Smooth muscle cell (in vitro differentiated cells): ENCODE data around the gene PROK1. TPM values are rescaled to one million over a fixed set of nuclear protein-coding genes. Genes with fewer than 3 reads are reported as not detected.

Source experiments
- DNase-seq: peaks from one replicate; lab custom pipeline; 2025; ENCODE audit not compliant: unreplicated experiment; lab: John Stamatoyannopoulos, UW
- H2AFZ ChIP-seq: fragments of 200-600 bp; sonication (generic); 2 replicates; pipeline ENCODE4 v1.6.0; 2016; ENCODE audit warnings: antibody characterized with exemption, low read depth, mild to moderate bottlenecking
- H3F3A ChIP-seq: fragments of 200-600 bp; sonication (generic); 2 replicates; pipeline ENCODE4 v1.6.0; 2017; ENCODE audit warnings: antibody characterized with exemption, low read depth
- H3K27ac ChIP-seq: fragments of 200-600 bp; sonication (generic); 2 replicates; pipeline ENCODE4 v1.5.1; 2016; ENCODE audit warnings: low read depth, mild to moderate bottlenecking
- H3K27me3 ChIP-seq: fragments of 200-600 bp; sonication (generic); 2 replicates; pipeline ENCODE4 v1.6.1; 2016; ENCODE audit warnings: low read depth, mild to moderate bottlenecking
- H3K36me3 ChIP-seq: fragments of 200-600 bp; sonication (generic); 2 replicates; pipeline ENCODE4 v1.5.1; 2016; ENCODE audit warnings: low read depth
- H3K4me1 ChIP-seq: fragments of 200-600 bp; sonication (generic); 2 replicates; pipeline ENCODE4 v1.5.1; 2016; ENCODE audit warnings: low read depth
- H3K4me2 ChIP-seq: fragments of 200-600 bp; sonication (generic); 2 replicates; pipeline ENCODE4 v1.6.0; 2016; ENCODE audit warnings: mild to moderate bottlenecking
- H3K4me3 ChIP-seq: fragments of 200-600 bp; sonication (generic); 2 replicates; pipeline ENCODE4 v1.5.1; 2016; ENCODE audit warnings: mild to moderate bottlenecking
- H3K79me2 ChIP-seq: fragments of 200-600 bp; sonication (generic); 2 replicates; pipeline ENCODE4 v1.6.0; 2016; ENCODE audit warnings: low read depth, mild to moderate bottlenecking
- H3K9ac ChIP-seq: fragments of 200-600 bp; sonication (generic); 2 replicates; pipeline ENCODE4 v1.6.0; 2016; ENCODE audit warnings: low read depth
- H3K9me3 ChIP-seq: fragments of 200-600 bp; sonication (generic); replicated peaks from 2 replicates; pipeline ENCODE4 v1.5.1; 2016; ENCODE audit warnings: low read depth
- H4K20me1 ChIP-seq: fragments of 200-600 bp; sonication (generic); 2 replicates; pipeline ENCODE4 v1.6.0; 2016; ENCODE audit warnings: low read depth
- WGBS: methylation state at CpG from one replicate; pipeline ENCODE4 v1.1.7; 2016; ENCODE audit warnings: low lambda C conversion rate; 5-methylcytosine and 5-hydroxymethylcytosine counted together
- polyA plus RNA-seq: library from polyadenylated mRNA; unstranded; fragments of >200 nt; fragmentation: Nextera tagmentation; extraction: Ambion mirVana; gene quantifications from 2 replicates; pipeline ENCODE4 v1.2.1, GENCODE V29; 2016
- total RNA-seq: library from RNA; depleted of rRNA; stranded (reverse); fragments of >200 nt; gene quantifications from 2 replicates; pipeline ENCODE4 v1.2.3, GENCODE V29; 2014
- TF ChIP-seq, protein P1 (sequence below): fragments of 200-600 bp; sonication (generic); IDR thresholded peaks from 2 replicates; pipeline ENCODE4 v1.5.1; 2017; ENCODE audit warnings: borderline replicate concordance, mild to moderate bottlenecking, antibody characterized with exemption; ENCODE audit not compliant: insufficient read depth, poor library complexity, severe bottlenecking

The PROK1 gene
- total and polyA plus RNA-seq, 2 experiments from 2014 or later: 43.0 to 69.5 TPM

DNA sequence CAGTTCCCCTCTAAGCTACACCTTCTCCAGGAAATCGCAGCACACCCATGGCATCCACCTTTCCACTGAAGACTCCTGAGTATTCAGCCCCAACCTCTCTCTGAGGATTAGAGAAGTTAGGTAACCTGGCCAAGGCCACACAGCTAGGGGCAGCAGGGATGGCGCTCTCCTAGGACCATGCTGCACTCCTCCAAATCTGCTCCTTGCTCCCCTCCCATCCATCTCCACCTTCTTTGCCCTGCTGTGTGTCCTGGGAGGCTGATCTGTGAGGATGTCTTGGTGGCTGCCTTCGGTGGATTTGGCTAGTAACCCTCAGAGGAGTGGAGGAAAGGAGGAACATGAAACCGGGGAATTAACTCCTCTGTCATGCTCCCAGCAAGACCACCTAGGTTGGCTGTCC lies 20.0 kb upstream of the PROK1 start:
- Histone ChIP-seq H2AFZ (no peak overlapping the region), H3F3A (peaks cover 3% of the 10 kb centered on the region), H3K79me2 (no peaks in the 10 kb centered on the region), H3K4me1 (no peaks in the 10 kb centered on the region), H3K9me3 (no peaks in the 10 kb centered on the region), H3K36me3 (no peaks in the 10 kb centered on the region), H3K4me3 (no peak overlapping the region), H3K27me3 (no peaks in the 10 kb centered on the region), H4K20me1 (no peaks in the 10 kb centered on the region), H3K9ac (no peak overlapping the region), H3K4me2 (no peak overlapping the region), H3K27ac (no peak overlapping the region)
- TF ChIP-seq, protein P1, sequence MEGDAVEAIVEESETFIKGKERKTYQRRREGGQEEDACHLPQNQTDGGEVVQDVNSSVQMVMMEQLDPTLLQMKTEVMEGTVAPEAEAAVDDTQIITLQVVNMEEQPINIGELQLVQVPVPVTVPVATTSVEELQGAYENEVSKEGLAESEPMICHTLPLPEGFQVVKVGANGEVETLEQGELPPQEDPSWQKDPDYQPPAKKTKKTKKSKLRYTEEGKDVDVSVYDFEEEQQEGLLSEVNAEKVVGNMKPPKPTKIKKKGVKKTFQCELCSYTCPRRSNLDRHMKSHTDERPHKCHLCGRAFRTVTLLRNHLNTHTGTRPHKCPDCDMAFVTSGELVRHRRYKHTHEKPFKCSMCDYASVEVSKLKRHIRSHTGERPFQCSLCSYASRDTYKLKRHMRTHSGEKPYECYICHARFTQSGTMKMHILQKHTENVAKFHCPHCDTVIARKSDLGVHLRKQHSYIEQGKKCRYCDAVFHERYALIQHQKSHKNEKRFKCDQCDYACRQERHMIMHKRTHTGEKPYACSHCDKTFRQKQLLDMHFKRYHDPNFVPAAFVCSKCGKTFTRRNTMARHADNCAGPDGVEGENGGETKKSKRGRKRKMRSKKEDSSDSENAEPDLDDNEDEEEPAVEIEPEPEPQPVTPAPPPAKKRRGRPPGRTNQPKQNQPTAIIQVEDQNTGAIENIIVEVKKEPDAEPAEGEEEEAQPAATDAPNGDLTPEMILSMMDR: no peak
- no peak for DNase-seq
- WGBS: 97% methylated on average over 4 of the region's 4 CpGs

DNA sequence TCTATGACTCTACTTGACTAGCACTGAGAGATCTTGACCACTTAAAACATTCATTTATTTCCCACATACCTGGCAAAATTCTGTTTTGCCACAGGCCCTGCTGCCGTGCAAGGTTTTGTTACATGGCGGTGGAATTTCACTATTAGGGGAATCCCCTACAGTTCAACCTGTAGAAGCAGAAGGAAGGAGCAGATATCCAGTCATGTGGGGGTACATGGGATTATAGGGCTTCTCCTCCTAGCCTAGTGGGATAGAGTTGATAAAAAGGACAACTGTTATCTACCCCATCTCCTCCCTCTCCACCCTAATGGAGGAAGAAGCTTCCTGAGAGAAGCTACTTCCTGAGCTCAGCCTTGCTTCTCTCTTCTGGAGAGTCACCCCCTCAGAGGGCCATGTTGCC lies 17.7 kb upstream of the PROK1 start:
- TF ChIP-seq, protein P1: no peak

DNA sequence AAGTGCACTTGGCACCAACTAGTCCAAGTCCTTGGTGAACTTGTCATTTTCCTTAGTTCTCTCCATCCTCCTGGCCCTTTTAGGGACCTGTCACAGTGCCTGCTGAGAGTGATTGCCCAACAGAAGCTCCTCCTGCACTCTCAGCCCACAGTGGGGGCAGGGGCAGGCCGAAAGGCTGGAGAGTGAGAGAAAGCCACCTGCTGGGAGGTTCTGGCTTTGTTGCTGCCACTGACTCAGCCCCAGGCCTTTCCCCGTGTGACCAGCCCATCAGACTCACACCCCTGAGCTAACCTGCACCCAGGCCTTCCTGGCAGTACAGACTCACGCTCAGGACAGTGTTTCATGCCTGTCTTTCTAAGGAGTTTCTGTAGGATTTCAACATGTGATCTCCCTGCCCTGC lies 17.1 kb upstream of the PROK1 start:
- no peak for DNase-seq
- Histone ChIP-seq H3K9ac (no peak overlapping the region), H3K4me1 (peaks cover 7% of the 10 kb centered on the region), H4K20me1 (no peaks in the 10 kb centered on the region), H3K27me3 (no peaks in the 10 kb centered on the region), H3K36me3 (no peaks in the 10 kb centered on the region), H2AFZ (no peak overlapping the region), H3K79me2 (no peaks in the 10 kb centered on the region), H3K4me3 (no peak overlapping the region), H3F3A (peaks cover 13% of the 10 kb centered on the region), H3K9me3 (no peaks in the 10 kb centered on the region), H3K4me2 (no peak overlapping the region), H3K27ac (peak overlapping the region; percentile 23)
- TF ChIP-seq, protein P1: no peak
- WGBS: 10% methylated on average over 3 of the region's 3 CpGs

More for the DNA sequence above, 17.7 kb upstream of the PROK1 start:
- Histone ChIP-seq H3K9ac (no peak overlapping the region), H3K79me2 (no peaks in the 10 kb centered on the region), H3F3A (peaks cover 13% of the 10 kb centered on the region), H3K27me3 (no peaks in the 10 kb centered on the region), H3K36me3 (no peaks in the 10 kb centered on the region), H3K9me3 (no peaks in the 10 kb centered on the region), H3K4me3 (no peak overlapping the region), H3K4me2 (no peak overlapping the region), H3K27ac (no peak overlapping the region), H3K4me1 (peaks cover 7% of the 10 kb centered on the region), H2AFZ (no peak overlapping the region), H4K20me1 (no peaks in the 10 kb centered on the region)
- 93% methylated on average over 2 of the region's 2 CpGs for WGBS
- DNase-seq: no peak

DNA sequence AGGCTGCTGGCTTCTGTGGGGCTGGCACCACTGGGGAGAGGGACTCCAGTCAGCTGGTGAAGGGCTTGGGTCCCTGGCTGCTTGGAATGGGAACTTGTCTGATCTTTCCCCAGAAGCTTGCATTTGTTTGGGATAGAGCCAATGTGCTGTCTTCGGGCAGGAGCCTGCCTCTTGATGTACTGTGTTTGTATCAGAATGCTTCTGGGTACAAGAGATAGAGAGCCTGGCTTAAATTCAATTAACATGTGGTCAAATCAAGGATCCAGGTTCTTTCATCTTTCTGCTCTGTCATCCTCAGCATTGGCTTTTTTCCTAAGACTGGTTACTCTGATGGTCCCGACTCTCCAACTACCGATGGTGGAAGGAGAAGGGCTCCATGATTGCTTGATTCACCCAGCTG lies 16.0 kb upstream of the PROK1 start:
- Histone ChIP-seq H3K9me3 (no peaks in the 10 kb centered on the region), H3K4me3 (no peak overlapping the region), H2AFZ (peak overlapping the region; percentile 56), H3K4me2 (no peak overlapping the region), H3K36me3 (no peaks in the 10 kb centered on the region), H3K9ac (no peak overlapping the region), H3K27ac (peak overlapping the region; percentile 79), H3F3A (peaks cover 20% of the 10 kb centered on the region), H4K20me1 (no peaks in the 10 kb centered on the region), H3K79me2 (no peaks in the 10 kb centered on the region), H3K27me3 (no peaks in the 10 kb centered on the region), H3K4me1 (peaks cover 7% of the 10 kb centered on the region)
- WGBS: 70% methylated on average over 3 of the region's 3 CpGs
- TF ChIP-seq, protein P1: no peak
- DNase-seq: no peak
